ENCODE data around the gene CX3CR1.

- TF ChIP-seq CTCF (IDR thresholded peaks at IDR 0.05) (no peak), POLR2A (IDR thresholded peaks at IDR 0.05) (no peak)
Observed at GRCh38 chr3:39237027-39237426, 42.8 kb downstream of the CX3CR1 start.

Data from ovary (tissue), 3 donors.